GM19324 (cell line): ENCODE results near the gene RNF121.

Experiments used
- ATAC-seq: cut with Tn5 transposase; IDR thresholded peaks from one replicate; pipeline ENCODE4 v1.9.1; 2021; ENCODE audit warnings: mild to moderate bottlenecking, moderate library complexity; ENCODE audit not compliant: unreplicated experiment, low FRiP score

Gene RNF121

DNA sequence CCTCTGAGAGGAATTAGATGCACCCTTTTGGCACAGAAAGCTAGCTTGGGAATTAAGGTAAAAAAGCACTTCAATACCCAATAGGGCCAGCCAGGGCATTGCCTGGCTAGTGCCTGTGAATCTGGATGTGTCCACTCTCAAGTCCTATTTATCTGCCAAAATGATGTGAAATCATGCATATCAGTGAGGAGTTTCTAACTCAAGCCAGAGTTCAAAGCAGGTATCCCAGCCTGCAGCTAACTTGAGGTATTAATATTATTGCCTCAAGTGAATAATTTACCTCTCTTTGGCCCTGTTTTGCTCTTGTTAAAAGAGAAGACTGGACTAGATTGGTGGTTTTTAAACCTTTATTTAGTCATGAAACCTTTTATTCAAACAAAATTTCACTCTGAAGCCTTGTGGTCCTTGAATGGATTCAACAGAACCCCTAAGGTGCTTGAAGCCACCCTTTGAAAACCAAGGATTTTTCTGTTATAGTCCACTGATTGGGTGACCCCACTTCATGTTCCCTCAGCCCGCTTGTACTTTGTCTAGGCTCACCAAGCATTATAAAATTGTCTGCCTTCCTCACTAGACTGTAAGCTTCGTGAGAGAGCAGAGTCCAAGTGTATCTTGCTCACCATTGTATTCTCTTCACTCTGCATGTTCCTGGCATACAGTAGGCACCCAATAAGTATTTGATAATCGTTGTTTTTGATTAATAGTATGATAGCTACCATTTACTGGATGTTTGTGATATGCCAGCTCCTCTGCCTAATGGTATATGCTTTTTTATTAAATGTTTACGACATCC lies 4.5 kb downstream of the RNF121 start:
- no peak for ATAC-seq

DNA sequence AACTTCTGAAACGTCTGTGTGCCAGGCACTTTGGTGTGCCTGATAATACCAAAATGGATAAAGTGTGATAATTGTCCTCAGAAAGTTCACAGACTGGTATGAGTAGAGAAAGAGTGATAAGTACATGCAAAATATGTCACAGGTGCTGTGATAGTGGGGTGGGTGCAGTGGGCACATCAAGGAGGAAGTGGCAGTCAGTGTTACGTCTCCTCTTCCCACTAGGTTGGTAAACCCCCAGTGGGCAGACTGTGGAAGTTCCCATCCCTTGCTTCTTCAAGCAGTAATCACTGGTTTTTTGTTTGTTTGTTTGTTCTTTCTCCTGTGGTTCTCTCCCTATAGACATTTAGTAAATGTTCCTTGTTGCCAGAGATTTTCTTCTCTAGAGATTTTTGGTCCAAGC lies 5.4 kb downstream of the RNF121 start:
- no peak for ATAC-seq

DNA sequence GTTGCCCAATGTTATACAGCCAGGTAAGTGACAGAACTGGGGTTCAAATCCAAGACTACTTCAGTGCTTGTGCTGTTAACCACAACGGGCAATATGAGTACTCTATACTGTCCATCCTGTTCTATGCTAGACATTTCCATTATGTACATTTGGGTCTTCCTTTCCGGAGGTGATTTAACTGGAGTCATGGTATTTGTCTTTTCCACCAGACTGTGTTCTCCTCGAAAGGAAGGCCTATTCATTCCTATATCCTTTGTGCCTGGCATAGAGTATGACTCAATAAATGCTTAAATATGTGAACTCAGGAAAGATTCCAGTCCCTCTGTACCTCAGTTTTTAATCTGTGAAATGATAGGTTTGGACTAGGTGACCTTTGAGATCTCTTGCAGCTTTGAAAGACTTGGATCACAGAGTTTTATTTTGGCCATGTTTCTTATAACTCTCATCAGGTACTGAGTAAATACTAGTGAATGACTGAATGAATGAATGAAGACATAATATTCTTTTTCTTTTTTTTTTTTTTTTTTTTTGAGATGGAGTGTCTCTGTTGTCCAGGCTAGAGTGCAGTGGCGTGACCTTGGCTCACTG lies 6.6 kb downstream of the RNF121 start:
- no peak for ATAC-seq

DNA sequence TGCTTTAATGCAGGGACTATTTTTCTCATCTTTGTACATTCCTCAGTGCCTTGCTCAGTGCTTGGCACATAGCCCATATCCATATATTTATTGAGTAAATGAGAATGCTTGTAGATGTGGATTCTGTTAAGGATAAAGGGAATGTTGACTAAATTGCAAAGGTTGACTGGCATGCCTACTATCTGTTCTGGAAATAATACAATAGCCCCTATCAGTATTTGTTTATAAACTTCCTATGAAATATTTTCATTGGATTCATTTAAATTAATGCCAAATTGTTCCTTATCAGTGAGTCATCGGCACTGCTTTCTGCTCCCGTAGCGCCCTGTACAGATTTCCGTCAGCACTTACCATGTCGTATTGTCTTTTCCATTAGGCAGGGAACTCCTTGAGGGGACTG lies 8.0 kb downstream of the RNF121 start:
- ATAC-seq = no peak

DNA sequence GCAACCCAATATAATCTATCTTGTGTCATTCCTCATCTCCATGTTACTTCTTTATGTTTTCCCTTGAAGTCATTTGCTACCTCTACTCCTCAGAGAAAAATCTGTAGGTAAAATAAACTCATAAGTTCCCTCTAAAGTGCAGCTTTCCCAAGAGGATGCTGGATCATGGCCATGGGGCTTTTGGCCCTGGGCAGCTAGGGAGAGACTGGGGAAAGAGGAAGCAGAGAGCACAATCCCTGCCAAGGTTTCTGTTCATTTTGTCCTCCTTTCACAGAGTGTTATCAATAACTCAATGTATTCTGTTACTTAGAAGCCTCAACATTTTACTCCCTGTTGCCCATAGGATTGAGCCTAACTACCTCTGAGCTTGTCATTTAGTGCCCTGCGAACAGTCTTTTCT lies 9.0 kb downstream of the RNF121 start:
- ATAC-seq = no peak

DNA sequence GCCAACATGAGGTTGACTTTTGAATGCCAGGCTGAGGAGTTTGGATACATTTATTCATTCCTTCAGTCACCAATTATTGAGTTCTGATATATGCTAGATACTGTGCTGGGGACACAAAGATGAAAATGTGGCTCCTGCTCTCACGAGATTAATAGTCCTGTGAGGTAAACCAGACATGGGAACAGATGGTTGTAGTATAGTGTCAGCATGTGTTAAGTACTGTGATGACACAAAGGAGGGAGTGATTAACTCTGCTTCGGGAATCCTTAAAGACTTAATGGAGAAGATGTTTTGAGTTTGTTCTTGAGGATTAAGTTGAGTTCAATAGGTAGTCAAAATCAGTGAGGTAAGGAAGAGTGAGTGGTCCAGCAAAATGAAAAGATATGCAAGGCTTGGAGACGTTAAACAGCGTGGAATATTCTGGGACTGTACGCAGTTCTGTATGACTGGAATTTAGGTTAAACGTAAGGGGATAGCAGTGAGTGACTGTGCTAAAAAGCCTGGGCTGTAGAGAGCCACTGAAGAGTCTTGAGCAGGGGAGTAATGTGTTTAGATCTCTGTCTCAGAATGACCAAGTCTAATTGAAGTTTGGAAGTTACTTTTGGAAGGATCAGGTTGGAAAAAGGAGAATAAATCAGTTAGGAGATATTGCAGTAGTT lies 11.8 kb downstream of the RNF121 start:
- ATAC-seq = no peak

DNA sequence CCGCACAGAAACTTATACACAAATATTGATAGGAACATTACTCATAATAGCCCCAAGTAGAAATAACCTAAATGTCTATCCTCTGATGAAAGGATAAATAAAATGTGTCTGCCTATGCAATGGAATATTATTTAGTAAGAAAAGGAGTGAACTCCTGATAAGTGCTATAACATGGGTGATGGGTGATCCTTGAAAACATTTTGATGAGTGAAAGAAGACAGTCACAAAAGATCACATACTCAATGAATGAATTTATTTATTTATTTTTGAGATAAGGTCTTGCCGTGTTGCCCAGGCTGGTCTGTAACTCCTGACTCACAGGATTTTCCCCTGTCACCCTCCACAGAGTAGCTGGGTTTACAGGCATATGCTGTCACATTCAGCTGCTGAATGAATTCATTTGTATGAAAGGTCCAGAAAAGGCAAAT lies 17.3 kb downstream of the RNF121 start:
- ATAC-seq = no peak

DNA sequence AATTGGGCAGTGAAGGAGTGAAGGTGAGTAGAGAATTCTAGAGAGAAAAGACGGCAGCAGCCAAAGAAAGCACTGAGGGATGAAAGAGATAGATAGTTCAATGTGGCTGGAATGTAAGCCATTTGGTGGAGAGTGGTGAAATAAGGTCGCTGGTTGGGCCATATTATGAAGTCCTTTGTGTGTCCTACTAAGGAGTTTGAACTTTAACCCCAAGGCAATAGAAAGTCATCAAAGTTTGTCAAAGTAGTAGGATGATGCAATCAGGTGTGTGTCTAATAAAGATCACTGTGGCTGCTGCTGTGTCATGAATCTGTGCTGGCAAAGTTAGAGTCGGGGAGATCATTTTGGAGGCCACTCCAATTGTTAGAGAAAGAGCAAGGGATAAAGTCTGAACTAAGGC lies 18.7 kb downstream of the RNF121 start:
- ATAC-seq = no peak

DNA sequence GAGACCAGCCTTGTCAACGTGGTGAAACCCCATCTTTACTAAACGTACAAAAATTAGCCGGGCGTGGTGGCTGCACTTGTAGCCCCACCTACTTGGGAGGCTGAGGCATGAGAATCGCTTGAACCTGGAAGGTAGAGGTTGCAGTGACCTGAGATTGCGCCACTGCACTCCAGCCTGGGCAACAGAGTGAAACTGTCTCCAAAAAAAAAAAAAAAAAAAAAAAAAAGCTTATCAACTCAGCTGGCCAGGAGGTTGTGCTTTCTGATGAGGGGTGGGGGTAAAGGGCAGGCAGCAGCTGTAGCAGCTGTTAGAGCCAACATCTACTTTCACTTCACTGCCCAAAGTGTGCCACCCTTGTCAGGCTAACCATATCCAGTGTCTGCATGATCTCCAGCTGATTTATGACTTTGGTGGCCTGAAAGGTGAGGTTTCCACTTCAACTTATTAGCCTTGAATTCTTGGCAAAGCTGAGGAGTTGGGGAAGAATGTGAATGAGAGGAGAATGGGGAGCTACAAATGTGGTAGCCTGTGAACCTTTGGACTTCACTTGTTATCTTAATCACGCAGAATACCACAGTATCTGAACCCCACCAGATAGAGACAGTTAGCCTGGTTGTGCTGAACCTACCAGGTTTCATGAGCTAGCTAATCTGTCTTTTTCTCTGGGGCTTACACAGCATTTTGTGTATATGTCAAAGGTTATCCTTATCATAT lies 19.6 kb downstream of the RNF121 start:
- ATAC-seq = no peak

DNA sequence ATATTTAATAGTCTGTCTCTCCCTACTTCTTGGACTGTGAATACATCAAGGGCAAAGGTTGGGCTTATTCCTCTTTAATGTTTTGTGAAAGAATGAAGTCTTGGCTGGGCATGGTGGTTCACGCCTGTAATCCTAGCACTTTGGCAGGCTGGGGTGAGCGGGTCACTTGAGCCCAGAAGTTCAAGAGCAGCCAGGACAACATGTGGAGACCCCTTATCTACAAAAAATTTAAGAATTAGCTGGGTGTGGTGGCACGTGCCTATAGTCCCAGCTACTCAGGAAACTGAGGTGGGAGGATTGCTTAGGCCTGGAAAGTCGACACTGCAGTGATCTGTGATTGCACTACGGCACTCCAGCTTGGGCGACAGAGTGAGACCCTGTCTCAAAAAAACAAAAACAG lies 20.2 kb downstream of the RNF121 start:
- ATAC-seq = no peak

DNA sequence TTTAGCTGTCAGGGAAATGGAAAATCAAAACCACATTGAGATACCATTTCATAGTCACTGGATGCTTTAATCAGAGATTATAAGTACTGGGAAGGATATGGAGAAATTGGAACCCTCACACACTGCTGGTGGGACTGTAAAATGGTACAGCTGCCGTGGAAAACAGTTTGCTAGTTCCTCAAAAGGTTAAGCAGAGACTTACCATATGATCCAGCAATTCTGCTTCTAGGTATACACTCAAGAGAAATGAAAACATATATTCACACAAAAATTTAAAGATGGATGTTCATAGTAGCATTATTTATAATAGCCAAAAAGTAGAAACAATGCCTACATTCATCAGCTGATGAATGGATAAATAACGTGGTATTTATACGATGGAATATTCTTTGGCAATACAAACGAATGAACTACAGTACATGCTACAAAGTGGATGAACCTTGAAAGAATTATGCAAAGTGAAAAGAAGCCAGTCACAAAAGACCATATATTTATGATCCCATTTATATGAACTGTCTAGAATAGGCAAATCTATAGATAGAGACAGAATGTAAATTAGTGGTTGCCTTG lies 23.0 kb downstream of the RNF121 start:
- ATAC-seq = no peak

DNA sequence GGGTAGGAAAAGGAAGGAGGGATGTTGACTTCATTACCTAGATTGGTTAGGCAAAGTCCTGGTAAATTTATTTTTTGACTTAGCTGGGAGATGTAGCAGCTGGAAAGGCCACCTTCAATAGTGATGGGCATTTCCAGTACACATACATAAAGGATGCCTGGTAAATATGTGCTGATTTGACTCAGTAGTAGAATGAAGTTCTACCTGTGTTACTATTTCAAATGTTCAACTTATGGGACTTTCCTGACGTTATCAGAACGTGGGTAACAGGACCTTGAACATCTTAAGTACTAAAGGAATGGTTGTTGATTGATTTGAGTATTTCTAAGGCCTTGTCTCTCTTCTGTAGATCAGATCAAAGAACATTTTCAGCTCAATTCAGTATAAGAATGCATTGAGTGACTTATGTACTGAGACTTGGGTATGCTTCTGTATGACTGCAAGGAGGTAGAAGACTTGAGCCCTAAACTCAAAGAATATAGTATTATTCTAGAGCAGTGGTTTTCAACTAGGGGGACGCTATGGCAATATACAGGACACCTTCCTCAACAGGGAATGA lies 27.1 kb downstream of the RNF121 start:
- no peak for ATAC-seq

DNA sequence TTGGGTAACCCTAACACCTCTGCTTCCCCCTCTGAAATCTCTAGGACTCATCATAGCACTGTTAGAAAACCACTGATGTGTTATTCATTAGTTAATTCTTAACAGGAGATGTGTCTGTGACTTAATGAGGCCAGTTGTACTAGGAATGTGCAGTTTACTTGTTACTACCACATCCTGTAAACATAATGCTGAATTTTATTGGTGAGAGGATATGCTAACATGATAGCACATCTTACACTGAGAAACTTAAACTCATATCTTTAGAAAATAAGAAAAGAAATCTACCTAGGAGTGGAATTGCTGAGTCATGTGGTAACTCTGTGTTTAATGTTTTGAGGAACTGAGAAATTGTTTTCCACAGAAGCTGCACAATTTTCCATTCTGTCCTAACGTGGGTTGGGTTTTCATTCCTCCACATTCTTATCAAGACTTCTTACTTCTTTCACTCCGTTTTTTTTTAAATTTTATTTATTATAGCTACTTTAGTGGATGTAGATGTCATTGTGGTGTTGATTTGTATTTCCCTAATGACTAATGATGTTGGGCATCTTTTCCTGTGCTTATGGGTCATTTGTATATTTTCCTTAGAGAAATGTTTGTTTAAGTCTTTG lies 33.7 kb downstream of the RNF121 start:
- no peak for ATAC-seq

DNA sequence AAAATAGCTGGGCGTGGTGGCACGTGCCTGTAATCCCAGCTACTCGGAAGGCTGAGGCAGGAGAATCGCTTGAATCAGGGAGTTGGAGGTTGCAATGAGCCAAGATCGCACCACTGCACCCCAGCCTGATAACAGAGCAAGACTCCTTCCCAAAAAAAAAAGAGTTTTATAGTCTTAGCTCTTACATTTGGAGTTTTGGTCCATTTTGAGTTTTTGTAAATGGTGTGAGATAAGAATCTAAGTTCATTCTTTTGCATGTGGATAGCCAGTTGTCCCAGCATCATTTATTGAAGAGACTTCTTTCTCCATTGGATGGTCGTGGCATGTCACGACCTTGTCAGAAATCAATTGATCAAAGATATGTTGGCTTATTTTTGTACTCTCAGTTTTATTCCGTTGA lies 34.6 kb downstream of the RNF121 start:
- no peak for ATAC-seq

DNA sequence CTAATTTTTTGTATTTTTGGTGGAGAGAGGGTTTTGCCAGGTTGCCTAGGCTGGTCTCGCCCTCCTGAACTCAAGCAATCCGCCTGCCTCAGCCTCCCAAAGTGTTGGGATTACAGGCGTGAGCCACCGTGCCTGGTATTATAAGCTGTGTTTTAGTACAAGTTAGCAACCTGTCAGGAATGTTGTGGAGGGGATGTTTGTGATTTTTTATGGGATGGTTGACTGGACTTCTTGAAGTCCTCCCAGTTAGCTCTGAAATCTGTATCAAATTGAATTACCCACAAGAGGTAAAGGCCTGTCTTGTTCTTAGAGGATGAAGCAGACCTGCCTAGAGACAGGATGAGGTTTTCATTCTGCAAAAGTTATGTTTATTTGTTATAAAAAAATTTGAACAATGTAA lies 35.8 kb downstream of the RNF121 start:
- no peak for ATAC-seq

DNA sequence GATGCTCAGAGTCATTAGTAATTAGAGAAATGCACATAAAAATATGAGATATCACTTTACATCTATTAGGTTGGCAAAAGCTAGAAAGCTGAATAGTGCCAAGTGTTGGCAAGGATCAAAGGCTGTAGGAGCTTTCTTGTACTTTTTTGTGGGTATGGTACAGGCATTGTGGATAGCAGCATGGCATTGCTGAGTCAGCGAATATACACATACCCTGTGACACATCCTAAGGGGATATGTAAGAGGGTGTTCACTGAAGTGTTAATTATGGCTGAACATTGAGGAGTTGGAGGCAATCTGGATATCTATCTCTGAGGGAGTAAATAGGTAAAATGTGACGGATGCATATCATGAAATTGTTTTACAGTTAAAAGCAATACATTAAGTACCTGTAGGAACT lies 42.8 kb downstream of the RNF121 start:
- no peak for ATAC-seq

DNA sequence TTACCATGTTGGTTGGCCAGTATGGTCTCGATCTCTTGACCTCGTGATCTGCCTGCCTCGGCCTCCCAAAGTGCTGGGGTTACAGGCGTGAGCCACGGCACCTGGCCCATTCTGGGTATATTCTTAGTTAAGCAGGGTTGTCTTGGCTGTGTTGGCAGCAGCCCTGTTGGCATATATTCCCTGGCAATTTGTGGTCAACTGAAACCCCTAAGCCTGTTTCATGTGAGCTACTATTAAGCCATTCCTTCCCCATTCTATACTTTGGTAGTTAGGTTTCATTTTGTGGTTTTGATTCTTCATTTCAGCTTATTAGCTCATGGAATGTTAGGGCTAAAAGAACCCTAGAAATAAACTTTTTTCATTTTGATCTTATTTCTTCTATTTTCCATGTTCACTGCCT lies 47.7 kb downstream of the RNF121 start:
- no peak for ATAC-seq

DNA sequence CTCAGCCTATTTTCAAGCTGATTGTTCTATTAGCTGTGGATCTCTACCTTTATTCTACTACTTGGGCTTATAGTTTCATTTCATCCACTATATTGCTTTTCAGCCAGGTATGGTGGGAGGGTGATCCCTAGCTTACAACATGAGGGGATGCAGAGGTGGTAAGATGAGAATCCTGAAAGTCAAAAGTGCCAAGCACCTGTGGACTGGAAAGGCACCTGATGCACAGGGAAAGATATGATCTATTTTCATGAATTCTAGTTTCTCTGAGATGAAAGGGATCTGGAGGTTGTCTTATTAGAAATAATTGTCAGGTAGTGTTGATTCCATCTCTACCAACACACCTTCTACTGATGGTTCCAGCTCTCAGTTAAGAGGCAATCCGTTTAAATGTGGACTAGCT lies 48.2 kb downstream of the RNF121 start:
- ATAC-seq = no peak

DNA sequence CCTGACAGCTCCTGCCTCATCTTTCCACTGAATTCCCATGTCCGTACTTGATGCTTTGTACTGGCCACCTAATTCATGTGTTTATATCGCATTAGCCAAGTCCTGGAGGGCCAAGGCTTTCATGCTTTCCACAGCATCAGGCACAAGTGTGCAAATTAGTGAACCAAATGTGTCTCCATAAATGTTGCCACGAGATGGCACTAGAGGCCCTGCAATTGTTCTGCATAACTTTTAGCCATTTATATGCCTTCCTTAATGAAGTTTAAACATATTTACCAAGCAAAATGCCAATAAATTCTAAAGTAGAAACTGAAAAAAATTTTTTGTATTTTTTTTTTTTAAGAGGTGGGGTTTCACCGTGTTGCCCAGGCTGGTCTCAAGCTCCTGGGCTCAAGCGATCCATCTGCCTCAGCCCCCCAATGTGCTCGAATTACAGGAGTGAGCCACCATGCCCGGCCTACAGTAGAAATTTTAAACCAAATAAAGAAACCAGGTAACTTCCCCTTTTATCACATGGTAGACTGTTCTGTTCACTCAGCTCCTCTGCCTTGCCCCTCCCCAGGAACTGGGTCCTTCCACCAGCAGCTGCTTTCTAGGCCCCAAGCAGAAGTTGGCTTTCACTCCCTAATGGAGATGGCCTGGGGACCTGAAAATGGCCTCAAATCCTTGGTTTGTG lies 49.0 kb downstream of the RNF121 start:
- ATAC-seq = no peak

DNA sequence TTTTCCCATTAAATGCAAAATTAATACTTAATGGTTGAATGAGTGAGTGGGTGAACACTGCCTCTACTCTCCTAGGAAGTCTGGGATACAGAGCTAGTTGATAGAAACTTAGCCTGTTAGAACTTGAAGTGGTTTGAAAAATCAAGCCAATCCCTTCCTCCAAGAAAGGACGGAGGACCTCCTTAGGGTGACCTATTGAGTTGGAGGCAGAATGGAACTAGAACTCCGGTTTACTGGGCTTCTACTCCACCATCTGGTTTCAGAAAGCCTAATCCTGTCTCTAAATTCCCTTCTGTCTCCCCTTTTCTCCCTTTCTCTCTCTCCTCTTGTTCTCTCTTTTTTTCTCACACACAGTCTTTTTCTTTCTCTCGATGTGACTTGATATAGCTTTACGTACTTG lies 50.2 kb downstream of the RNF121 start:
- no peak for ATAC-seq
